GM19351 (cell line): ENCODE results near the gene SETD9.

ENCODE experiments used
- ATAC-seq: cut with Tn5 transposase; IDR thresholded peaks from one replicate; pipeline ENCODE4 v1.9.1; 2021; ENCODE audit warnings: mild to moderate bottlenecking, moderate library complexity; ENCODE audit not compliant: unreplicated experiment

The SETD9 gene

DNA sequence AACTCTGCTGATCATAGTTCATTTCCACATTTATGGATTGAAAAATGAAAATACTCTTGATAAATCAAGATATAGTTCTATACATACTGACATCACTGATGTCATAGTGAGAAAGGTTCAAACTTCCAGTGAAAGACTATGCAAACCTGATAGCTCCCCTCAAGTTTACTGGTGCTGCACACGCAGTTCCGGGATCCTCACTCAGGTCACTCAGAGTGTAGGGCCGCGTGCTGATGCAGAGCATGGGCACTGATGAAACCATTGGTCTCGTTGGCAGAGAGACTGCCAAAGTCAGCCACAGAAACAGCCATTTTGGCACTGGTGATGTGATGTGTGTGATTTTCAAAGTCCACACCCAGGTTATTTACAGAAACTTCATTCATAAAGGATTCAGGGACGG is 13.5 kb downstream of the SETD9 start:
- no peak for ATAC-seq

DNA sequence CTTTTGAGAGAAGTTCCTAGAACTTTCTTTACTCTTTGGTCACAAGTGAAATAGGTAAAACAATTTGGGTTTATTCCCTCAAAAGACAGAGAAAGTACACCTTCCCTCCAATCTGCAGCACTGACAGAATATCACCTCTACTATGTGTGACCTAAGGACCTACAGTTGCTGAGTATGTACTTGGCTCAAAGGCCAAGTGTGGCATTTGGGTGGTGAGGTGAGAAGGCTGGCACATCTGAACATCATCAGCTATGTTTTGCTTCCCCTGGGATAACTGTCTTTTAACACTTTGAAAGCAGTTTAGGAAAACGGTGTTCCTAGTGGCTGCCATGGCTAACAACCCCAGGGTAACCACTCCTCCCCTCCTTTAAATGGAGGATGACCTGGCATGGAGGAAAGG is 24.9 kb downstream of the SETD9 start:
- no peak for ATAC-seq

DNA sequence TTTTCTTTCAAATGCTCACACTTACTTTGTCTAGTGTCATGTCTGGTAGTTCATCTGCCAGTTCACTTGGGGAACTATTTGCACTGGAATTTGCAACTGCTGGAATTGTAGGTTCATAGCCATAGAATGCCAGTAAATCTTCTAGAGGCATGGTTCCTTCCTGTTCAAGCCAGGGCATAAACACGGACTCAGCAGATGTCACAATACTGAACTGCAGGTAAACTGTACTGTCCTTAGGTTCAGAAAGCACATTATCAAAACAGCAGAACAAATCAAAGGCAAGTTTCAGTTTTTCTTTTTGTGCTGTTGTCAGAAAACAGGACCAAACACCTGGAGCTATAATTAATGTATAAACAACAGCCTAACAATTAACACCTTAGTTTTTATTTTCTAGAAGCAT is 29.5 kb downstream of the SETD9 start:
- no peak for ATAC-seq

DNA sequence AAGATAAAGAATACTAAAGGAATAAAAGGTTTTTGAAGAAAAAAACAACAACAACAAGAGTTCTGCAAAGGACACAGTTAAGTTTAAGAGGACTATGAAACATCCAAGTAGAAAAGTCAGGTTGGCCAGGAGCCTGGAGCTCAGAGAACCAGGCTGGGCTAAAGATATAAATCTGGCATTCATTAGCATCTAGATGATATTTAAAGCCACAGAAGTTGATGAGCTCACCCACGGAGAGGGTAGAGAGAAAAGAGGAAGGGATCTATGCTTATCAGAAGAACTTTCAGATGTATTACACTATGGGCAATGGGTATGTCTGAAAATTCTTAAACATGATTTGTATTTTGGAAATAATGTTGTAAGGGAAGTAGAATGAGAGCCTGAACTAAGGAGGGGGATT is 32.6 kb downstream of the SETD9 start:
- no peak for ATAC-seq

DNA sequence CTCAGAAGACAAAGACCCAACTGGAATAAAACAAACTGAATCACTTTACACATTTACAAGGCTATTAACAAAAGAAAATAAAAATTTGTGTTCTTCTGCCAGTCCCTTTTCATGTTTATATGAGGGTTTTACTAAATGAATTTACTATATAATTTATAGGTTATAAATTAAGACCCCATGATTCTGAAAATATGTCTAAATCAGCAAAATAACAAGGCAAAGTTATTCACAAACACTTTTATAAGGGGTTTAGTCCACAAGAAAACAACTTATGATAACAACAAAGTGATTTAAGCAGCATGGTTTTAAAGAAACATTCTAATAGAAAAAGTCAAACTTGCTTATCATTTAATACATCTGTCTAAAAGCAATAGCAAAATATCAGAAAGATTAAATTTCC is 37.7 kb downstream of the SETD9 start:
- ATAC-seq, result no peak

DNA sequence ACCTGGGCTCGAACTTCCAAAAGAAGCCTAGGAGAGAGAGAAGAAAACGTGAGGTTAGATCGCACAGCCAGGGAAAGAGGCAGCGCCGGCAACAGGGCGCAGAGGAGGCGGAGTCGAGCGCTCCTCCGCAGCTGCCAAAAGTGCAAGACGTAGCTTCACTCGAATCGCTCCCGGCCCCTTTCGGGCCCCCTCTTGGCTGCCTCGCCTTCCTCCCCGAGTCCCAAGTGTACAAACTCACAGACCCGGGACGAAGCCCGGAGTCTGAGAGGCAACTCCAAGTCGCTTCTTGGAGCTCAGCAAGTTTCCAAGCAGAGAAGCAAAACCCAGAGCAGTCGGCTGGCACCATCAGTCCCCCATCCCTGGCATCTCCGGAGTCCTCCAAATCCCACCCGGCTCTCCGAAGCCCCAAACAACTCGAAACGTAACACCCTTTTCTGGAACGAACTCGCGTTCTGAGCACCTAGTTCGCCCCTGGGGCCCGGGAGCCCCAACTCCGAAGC is 41.3 kb downstream of the SETD9 start:
- peak; percentile 48 for ATAC-seq

DNA sequence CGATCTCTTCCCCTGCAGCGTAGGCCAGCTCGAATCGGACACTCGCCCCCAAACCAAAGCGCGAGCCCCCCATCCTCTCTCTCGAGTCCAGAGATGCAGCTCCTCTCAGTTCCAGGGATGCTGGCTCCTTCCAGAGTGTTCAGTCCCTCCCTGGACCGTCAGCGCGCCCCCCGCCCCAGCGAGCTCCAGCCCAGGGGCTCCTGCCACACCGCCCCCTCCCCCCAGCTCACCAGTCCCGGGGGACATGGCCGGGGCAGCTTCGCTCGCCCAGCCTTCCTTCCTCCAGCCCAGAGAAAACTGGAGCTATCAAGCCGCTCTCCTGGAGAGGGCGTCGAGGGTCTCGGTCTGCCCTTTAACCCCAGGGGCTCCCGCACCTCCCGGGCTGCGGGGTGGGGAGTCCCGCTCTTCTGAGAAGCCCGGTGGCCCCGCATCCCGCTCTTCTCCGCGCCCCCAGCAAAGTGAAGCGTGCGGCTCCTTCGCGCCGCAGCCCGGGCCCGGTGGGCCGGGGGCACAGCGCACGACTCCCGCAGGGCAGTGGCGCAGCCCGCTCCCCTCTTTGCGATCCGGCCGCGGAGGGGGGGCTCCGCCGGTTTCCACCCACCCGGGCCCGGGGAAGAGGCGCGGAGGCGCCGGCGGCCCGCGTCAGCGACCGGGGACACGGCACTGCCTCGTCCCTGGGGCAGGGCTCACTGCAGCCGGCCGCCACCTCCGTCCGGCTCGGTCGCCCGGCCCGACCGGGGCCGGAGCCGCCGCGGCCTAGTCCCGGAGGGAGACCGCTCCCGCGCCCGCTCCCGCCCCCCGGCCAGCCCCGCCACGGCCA is 41.9 kb downstream of the SETD9 start:
- peak; percentile 44 for ATAC-seq

DNA sequence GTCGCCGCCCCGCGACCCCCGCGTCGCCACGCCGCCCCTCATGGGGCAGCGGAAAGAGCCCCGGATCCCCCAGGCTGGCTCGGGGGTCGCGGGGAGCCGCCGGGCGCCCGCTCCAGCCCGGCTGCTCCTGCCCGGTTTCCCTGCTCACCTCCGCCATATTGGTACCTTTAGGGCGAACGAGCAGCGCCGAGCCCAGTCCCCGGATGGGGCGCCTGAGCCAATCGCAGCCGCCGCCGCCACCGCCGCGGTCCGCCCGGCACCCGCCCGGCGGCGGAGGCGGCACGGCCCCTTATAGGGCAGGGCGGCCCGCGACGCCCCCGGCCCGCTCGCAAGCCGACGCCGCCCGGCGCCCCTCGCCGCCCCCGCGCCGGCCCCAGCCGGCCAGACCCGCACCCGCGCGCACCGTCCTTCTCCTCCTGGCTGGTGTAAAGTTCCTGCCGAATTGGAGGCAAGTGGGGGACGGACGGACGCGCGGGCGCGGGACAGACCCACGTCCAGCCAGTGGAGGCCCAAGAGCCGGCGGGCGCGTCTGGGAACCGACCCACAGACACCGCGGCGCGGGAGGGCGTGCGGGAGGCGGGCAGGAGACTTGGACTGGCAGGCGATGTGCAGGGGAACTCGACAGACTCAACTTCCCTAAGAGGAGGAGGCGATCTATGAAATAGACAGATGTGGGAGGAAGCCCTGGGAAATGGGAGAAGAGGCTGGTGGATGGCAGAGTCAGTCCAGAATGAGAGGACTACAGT is 42.7 kb downstream of the SETD9 start, which contains the start of gene MIER3:
Gene MIER3 (minus strand): TSS at position 178 of the 746 bp plus-strand sequence. CDS start 21 bp downstream, at position 157.
- peak; percentile 89 for ATAC-seq

DNA sequence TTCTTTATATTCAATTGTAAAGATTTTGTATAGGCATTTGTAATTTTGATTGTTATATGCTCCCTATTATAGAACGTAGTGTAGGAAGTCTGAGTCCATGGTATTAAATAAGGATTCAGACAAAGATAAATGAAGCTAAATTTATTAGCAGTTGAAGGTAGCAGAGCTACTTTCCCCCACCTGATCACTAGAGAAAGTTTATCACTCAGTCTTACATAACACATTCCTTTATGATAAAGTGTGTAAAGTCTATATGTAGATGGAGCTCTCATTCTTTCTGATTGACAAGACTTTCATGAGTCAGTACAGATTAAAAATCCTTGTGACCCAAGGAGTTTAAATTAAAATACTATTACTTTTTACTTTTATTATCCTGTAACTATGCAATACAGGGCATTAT is 44.9 kb downstream of the SETD9 start:
- ATAC-seq, result no peak

DNA sequence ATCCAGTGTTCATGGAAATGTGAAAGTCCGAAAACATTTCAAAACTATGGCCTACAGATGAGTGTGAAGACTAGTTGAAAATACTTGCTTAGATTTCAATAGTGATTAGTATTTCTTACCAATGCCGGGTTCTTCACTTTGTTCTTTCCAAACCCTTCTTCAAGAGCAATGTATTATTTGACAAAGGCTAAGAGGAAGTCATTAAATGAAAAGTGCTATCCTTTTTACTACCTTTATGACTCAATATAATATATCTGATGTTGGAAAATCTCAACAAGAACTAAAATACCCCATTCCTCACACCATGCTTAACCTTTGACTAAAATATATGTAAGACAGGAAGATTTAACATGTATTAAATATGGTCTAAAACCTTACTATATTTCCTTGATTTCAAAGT is 49.2 kb downstream of the SETD9 start:
- ATAC-seq, result no peak

DNA sequence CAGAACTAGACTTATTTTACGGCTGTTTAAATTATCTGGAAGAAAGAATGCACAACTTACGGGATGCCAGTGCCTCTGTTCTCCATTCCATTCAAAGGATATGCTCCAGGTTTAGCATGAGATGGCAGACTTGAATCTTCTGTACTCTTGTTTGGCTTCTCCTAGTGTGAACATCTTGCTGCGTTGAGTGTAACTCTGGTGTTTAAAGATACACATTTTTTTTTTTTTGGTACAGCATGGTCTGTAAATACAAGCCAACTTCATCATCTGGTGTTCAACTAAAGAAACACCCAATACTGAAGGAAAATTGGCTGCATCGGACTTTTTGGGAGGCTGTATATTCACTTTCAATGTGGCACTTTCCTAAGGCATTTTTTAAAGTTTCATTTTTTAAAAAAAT is 49.9 kb downstream of the SETD9 start:
- ATAC-seq, result no peak

DNA sequence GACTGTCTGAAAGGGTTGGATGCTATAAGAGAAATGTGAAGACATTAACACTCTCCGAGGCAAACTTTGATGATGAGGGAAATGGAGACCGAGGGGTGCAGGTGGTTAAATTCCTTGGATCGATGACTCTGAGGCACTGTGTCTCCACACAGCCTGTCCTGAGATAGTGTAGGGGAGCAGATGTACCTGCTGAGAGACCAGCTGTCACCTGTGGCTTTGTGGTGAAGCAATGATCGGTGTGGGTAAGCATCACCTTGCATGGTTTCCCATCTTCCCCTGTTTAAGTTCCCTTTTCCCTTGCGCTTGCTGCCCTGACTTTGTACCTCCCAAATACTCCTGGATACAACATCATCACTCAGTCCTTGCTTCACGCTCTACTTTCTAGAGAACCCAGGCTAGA is 52.4 kb downstream of the SETD9 start:
- ATAC-seq, result no peak

DNA sequence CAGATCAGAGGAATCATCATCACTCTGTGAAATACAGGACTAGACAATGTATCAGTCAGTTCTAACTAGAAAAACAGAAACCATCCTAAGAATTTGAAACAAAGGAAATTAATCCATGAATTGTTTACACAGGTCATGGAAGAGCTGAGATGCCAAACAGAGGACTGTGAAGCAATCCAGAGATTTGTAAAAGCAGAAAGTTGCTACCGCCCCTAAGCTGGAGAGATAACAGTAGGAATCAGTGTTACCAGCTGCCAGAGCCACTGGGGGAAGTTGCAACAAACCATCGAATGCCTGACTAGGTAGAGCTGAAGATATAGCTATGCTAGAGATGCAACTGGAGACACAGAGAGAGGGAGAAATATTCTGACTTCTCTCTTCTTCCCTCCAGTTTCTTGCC is 52.9 kb downstream of the SETD9 start:
- no peak for ATAC-seq

DNA sequence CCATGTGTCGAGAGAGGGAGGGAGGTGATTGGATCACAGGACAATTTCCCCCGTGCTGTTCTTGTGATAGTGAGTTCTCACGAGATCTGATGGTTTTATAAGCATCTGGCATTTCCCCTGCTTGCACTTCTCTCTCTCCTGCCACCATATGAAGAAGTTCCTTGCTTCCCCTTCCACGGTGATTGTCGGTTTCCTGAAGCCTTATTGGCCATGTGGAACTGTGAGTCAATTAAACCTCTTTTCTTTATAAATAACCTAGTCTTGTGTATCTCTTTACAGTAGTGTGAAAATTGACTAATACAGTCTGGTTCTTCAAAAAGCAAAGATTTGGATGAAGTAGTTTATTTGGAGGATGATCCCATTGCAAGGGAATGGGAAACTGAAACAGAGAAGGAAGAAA is 53.9 kb downstream of the SETD9 start:
- no peak for ATAC-seq

DNA sequence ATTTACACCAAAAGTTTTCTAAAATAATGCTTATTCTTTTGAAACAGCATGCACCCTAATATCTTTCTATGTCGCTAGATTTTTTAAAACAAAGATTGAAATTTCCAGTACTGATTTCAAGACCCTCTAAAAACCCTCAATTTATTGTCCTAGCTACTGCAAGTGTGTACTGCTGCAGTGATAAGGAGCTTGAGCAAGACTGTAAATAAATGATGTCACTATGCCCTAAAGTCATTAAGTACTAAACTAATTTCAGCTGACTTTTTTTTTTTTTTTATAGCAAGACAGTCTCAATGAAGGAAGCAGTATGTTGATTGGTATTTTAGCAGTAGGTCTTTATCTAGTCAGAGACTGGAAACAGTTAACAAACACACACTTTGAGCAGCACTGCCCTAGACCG is 54.8 kb downstream of the SETD9 start:
- no peak for ATAC-seq
